Liver (tissue), 3 donors: Measurements from ENCODE around the gene DYRK3.

Experiments
- GABPA ChIP-seq, 2 donors: IDR thresholded peaks in 1 of 2; conservative IDR thresholded peaks in 1 of 2; 2 replicates each; pipeline ENCODE4 v1.6.1; 2016; ENCODE audit warnings: antibody characterized with exemption in 2 of 2, mild to moderate bottlenecking in 1 of 2, moderate library complexity in 1 of 2
- HNF4A ChIP-seq, 2 donors: conservative IDR thresholded peaks; 2 replicates each; pipeline ENCODE4 v1.6.1; 2016; ENCODE audit warnings: antibody characterized with exemption in 2 of 2, mild to moderate bottlenecking in 2 of 2
- HNF4G ChIP-seq: IDR thresholded peaks from 2 replicates; pipeline ENCODE4 v1.6.1; 2016; ENCODE audit warnings: antibody characterized with exemption
- JUND ChIP-seq, 2 donors: IDR thresholded peaks; 2 replicates each; pipeline ENCODE4 v1.6.1; 2016; ENCODE audit warnings: antibody characterized with exemption in 2 of 2
- RXRA ChIP-seq, 2 donors: IDR thresholded peaks; 2 replicates each; pipeline ENCODE4 v1.6.1; 2017 to 2018; ENCODE audit warnings: antibody characterized with exemption in 2 of 2, mild to moderate bottlenecking in 1 of 2
- SP1 ChIP-seq: IDR thresholded peaks from 2 replicates; pipeline ENCODE4 v1.6.1; 2018; ENCODE audit warnings: antibody characterized with exemption, mild to moderate bottlenecking
- TAF1 ChIP-seq: conservative IDR thresholded peaks from 2 replicates; pipeline ENCODE4 v1.6.1; 2016; ENCODE audit warnings: antibody characterized with exemption, mild to moderate bottlenecking
- YY1 ChIP-seq: IDR thresholded peaks from 2 replicates; pipeline ENCODE4 v1.6.1; 2016; ENCODE audit warnings: antibody characterized with exemption, mild to moderate bottlenecking
- TF ChIP-seq, protein P1 (sequence below): fragments of 150-350 bp; IDR thresholded peaks from 2 replicates; pipeline ENCODE4 v1.5.1; 2017; ENCODE audit warnings: improper control_type of control experiment, low read depth, low read length; ENCODE audit not compliant: missing input control
- TF ChIP-seq, protein P2 (sequence below): IDR thresholded peaks from 2 replicates; pipeline ENCODE4 v1.6.1; 2016; ENCODE audit warnings: antibody characterized with exemption
- TF ChIP-seq, protein P3 (sequence below): IDR thresholded peaks from 2 replicates; pipeline ENCODE4 v1.6.1; 2016; ENCODE audit warnings: antibody characterized with exemption, mild to moderate bottlenecking
- TF ChIP-seq, protein P4 (sequence below): IDR thresholded peaks from 2 replicates; pipeline ENCODE4 v1.6.1; 2016; ENCODE audit warnings: antibody characterized with exemption
- donor health status: healthy.
- donor health status: healthy.

DNA sequence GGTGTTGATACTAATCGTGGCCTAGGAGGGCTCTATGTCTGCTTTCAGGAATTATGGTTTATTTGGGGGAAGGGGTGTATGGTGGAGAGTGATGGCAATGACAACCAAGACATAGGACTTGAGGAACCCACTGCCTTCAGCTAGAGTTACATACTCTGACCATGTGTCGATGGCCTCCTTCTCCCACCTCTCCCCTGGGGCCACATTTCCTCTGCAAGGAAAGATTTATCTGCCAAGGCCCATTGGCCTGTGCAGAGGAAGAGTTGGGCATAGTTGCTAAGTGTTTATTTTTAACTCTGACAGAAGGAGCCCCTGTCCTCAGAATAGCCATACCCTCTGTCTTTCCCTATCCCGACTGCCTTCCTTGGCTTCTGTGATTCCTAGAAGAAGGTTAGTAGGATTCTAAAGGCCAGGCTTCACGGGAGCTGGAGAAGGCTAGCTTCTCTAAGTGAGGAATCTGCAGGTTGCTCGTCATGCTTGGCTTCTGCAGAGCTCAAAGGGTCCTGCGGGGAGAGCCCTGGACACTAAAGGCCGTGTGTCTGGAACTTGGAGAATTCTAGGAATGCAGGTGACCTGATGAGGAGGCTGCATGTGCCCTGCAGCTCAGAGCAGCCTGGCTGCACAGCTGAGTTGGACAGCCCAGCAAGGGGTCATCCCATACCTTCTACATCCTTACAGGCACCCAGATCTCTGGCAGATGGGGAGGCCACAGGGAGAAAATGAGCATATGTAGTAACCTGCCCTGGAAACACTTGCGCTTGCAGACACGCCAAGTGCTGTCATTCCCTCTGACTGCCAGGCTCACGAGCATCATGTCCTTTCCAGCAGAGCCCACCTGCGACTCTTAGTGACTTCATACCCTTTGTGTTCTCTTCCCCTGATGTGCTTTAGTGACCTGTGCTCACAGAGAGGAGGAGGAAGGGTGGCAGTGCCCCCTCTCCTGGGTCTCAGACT is 59.1 kb downstream of the DYRK3 start:
- TF ChIP-seq, protein P1, sequence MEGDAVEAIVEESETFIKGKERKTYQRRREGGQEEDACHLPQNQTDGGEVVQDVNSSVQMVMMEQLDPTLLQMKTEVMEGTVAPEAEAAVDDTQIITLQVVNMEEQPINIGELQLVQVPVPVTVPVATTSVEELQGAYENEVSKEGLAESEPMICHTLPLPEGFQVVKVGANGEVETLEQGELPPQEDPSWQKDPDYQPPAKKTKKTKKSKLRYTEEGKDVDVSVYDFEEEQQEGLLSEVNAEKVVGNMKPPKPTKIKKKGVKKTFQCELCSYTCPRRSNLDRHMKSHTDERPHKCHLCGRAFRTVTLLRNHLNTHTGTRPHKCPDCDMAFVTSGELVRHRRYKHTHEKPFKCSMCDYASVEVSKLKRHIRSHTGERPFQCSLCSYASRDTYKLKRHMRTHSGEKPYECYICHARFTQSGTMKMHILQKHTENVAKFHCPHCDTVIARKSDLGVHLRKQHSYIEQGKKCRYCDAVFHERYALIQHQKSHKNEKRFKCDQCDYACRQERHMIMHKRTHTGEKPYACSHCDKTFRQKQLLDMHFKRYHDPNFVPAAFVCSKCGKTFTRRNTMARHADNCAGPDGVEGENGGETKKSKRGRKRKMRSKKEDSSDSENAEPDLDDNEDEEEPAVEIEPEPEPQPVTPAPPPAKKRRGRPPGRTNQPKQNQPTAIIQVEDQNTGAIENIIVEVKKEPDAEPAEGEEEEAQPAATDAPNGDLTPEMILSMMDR: no peak
- TF ChIP-seq GABPA (IDR thresholded peaks at IDR 0.05 in 1 of 2, conservative IDR thresholded peaks at IDR 0.05 in 1 of 2) (no peak), RXRA (IDR thresholded peaks at IDR 0.05) (no peak), YY1 (no peak), TAF1 (no peak), HNF4G (no peak), SP1 (no peak), HNF4A (conservative IDR thresholded peaks at IDR 0.05) (no peak), JUND (IDR thresholded peaks at IDR 0.05) (no peak)
- TF ChIP-seq, protein P2, sequence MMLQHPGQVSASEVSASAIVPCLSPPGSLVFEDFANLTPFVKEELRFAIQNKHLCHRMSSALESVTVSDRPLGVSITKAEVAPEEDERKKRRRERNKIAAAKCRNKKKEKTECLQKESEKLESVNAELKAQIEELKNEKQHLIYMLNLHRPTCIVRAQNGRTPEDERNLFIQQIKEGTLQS: no peak
- TF ChIP-seq, protein P3, sequence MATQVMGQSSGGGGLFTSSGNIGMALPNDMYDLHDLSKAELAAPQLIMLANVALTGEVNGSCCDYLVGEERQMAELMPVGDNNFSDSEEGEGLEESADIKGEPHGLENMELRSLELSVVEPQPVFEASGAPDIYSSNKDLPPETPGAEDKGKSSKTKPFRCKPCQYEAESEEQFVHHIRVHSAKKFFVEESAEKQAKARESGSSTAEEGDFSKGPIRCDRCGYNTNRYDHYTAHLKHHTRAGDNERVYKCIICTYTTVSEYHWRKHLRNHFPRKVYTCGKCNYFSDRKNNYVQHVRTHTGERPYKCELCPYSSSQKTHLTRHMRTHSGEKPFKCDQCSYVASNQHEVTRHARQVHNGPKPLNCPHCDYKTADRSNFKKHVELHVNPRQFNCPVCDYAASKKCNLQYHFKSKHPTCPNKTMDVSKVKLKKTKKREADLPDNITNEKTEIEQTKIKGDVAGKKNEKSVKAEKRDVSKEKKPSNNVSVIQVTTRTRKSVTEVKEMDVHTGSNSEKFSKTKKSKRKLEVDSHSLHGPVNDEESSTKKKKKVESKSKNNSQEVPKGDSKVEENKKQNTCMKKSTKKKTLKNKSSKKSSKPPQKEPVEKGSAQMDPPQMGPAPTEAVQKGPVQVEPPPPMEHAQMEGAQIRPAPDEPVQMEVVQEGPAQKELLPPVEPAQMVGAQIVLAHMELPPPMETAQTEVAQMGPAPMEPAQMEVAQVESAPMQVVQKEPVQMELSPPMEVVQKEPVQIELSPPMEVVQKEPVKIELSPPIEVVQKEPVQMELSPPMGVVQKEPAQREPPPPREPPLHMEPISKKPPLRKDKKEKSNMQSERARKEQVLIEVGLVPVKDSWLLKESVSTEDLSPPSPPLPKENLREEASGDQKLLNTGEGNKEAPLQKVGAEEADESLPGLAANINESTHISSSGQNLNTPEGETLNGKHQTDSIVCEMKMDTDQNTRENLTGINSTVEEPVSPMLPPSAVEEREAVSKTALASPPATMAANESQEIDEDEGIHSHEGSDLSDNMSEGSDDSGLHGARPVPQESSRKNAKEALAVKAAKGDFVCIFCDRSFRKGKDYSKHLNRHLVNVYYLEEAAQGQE: no peak
- TF ChIP-seq, protein P4, sequence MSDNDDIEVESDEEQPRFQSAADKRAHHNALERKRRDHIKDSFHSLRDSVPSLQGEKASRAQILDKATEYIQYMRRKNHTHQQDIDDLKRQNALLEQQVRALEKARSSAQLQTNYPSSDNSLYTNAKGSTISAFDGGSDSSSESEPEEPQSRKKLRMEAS: no peak
